ENCODE results near the gene TAF11. TPM values are rescaled to one million over a fixed set of nuclear protein-coding genes. Genes with fewer than 3 reads are reported as not detected.
"Not testable (repeated sequence)": the region's sequence is repeated elsewhere in the genome, so short reads cannot be mapped to it uniquely, and the experiment has no call there.

Gene TAF11, protein sequence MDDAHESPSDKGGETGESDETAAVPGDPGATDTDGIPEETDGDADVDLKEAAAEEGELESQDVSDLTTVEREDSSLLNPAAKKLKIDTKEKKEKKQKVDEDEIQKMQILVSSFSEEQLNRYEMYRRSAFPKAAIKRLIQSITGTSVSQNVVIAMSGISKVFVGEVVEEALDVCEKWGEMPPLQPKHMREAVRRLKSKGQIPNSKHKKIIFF
- 40.5 and 44.5 TPM in 2 replicates for total RNA-seq (2014; rRNA removed; shearing (Covaris generic))

DNA sequence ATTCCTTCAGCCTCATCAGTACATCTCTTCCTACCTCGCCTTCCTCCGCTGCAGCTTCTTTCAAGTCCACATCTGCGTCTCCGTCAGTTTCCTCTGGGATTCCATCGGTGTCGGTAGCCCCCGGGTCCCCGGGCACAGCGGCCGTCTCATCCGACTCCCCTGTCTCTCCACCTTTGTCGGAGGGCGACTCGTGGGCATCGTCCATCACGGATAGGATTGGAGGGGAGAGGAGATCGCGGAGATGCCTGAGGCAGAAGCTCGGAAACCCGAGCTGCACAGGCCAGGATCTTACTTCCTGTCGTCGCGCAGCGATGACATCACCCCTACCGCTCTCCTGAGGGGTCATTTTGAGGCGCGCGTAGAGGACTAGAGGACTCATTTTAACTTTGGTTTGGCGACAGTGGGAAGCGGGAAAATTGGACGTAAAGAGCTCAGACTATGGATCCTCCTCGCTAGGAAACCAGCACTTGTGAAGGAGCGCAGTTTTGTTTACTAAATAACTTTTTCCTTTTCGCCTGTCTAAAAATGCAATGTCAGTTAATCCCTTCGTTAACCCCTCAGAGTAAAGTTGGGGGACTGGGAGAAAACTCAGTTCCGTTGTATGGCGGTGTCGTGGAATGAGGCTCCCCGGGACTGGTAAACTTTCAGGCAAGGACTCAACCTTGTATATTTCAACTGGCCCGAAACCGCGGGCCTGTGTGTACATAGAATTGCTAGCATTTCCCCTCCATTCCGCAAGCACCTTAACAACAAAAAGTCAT lies at the start of gene TAF11:
Gene TAF11, minus strand, starts transcription at position 290 of the 761 bp plus-strand sequence. Its CDS starts 85 bp downstream, at position 205.
- DNase-seq (ENCODE audit: low spot score): peak; percentile 91

DNA sequence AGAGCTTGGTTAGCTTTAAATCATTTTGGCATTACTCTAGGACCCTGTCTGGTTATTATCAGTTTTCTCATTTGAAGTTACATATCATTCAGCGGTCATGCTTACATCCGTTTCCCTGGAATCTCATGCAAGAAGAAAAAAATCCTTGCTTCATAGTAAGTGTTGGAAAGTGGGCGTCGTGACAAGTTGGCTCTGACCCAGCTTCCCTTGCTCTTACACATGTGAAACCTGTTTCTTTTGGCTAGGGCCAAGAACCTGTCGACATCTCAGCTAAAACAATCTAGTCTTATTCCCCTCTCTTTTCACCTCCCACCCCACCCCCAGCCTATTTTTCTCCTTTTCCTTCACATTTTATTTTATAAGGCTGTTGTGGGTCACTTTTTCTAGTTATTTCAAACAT lies 46.7 kb upstream of the TAF11 start:
- no peak for DNase-seq (ENCODE audit: low spot score)

DNA sequence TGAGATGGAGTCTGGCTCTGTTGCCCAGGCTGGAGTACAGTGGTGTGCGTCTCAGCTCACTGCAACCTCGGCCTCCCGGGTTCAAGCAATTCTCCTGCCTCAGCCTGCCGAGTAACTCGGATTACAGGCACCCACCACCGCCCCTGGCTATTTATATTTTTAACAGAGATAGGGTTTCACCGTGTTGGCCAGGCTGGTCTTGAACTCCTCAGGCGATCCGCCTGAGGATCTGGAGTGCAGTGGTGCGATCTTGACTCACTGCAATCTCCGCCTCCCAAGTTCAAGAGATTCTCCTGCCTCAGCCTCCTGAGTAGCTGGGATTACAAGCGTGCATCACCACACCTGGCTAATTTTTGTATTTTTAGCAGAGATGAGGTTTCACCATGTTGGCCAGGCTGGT lies 44.4 kb upstream of the TAF11 start:
- not testable (repeated sequence) for DNase-seq (ENCODE audit: low spot score)

DNA sequence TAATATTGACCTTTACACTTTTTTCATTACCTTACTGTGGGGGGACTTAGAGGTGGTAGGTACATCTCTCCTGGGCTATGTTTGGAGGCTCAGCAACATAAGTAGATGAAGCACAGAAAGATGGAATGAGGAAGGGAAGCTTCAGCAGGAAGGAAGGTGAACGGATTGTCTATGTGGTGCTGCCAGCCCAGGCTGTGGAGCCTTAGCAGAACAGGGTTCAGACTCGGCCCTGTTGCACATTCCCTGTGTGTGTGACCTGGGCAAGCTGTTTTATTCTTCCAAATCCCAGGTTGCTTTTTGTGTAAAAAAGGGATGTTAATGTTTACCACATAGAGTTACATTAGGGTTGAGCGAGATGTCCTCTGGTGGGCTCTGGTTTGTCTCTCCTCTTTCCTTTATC lies 42.4 kb upstream of the TAF11 start:
- DNase-seq (ENCODE audit: low spot score): no peak

DNA sequence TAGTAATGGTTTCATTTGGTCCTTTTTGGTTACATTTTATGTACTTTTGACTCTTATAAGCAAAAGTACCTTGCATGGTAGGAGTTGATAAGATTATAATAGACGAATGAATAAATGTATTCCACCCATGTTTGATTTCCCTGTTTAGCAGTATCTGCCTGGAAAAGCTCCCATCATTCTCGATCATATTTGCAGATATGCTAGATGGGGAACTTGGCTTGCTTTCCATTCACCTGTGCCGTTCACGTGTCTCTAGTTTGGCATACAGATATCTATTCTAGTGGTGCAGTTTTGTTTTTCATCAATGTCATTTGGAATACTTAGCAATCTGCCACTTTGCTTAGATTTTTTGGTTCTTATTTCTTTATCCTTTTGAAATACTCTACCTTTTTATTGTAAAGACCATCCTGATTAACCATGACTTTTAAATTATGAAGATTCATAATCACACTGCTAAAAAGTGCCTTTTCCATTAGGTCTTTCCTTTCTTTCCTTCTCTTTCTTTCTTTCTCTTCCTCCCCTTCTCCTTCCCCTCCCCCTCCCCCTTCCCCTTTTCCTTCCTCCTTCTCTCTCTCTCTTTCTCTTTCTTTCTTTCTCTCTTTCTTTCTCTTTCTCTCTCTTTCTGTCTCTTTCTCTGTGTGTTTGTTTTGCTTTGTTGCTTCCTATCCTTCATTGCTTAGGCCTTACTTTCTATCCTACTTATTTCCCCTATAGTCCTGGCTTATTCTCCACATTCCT lies 41.6 kb upstream of the TAF11 start:
- no peak for DNase-seq (ENCODE audit: low spot score)

DNA sequence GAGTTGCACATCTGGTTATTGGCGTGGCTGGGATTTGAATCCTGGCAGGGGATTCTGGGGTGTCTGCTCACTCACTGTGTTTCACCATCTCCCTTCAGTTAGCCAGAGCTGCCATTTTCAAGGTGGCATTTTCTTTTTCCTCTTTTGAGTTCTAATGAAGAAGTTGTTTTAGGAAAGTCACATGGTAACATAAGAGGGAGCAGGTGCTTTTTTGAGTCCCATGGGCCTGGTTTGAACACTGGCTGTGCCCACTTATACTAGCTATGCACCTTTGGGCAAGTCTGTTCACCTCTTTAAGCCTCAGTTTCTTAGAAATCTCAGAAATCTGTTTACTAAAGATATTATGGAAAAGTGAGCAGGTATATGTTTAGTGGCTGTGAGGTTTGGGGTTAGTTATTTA lies 40.9 kb upstream of the TAF11 start:
- no peak for DNase-seq (ENCODE audit: low spot score)

DNA sequence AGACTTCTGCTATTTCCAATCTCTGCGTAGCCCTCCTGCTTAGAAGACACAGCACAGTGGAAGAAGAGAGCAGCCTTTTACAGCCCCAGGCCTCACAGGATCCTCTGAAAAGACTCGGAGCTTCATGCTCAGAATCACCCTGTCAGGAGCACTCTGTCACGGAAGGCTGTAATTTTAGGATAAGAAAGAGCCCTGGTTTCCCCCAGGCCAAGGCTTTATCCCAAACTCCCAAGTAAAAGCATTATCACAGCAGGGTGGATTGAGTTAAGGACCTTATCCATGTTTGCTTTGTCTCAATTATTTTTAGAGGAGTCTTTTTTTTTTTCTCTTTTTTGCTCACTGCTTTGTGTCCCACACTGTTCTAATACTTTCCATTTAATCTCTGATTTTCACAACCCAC lies 40.4 kb upstream of the TAF11 start:
- no peak for DNase-seq (ENCODE audit: low spot score)

DNA sequence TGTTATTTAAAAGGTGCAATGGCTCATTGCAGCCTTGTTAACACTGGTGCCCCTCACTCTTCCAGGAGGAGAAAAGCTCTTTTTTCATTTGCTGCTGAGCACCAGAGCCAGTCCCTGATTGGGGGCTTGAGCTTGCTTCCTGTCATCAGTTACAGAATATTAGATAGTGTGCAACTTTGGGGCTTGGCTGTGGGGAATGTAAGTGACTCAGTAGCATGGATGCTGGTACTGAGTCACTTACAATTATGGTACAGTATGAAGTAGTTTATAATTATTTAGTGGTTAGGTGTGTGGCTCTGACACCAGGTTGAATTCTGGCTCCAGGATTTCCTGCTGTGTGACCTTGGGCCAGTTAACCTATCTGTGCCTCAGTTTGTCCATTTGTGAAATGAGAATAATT lies 38.8 kb upstream of the TAF11 start:
- DNase-seq (ENCODE audit: low spot score): no peak

DNA sequence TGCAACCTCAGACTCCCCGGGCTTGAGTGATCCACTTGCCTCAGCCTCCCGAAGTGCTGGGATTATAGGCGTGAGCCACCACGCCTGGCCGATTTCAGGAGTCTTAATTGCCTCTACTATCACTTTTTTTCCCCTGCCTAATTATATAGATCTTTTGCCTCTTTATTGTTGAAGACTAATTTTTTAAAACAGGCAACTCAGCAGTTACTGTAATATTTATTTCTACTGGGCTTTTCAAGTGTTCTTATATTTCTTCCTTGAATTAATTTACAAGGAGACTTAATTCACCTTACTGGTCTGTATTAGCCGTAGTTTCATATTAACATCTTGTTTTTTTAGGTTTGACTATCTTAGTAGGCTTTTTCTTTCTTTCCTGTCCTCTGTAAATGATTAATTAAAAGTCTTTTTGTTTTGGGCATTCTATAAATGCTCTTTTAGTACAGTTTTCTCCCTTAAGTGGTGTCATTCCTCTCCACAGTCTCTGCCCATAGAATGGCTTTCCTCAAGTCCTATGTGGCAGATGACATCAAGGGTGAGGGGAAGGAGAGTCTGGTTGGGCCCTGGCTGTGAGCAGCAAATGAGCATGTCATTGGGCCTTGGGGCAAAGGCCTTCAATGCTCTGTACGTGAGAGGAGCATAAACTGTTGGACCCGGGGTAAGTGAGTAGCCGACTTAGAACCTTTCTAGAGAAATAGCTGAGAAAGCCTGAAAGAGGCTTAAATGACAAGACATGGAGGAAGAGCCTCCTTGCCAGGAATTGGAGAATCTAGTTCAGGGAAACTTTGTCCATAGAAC lies 37.2 kb upstream of the TAF11 start:
- no peak for DNase-seq (ENCODE audit: low spot score)

DNA sequence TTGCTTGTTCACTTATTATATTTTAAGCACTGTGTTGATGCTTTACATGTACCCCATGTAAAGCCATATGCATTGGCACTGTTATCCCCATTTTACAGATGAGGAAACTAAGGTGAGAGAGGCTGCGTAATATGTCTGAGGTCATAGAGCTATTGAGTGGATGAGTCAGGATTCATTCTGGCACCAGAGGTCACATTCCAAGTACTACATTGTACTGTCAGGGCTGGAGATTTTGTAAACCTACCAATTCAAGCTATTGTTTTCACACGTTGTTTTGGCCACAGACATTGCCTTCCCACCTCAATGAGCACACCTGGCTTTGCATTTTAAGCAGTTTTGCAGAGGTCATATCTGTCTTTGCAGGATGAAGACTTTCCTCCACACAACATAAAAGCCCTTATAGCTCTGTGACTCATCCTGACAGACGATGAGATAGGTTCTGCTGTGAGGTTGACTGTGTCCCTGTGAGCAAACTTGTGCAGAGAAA lies 34.4 kb upstream of the TAF11 start:
- no peak for DNase-seq (ENCODE audit: low spot score)

DNA sequence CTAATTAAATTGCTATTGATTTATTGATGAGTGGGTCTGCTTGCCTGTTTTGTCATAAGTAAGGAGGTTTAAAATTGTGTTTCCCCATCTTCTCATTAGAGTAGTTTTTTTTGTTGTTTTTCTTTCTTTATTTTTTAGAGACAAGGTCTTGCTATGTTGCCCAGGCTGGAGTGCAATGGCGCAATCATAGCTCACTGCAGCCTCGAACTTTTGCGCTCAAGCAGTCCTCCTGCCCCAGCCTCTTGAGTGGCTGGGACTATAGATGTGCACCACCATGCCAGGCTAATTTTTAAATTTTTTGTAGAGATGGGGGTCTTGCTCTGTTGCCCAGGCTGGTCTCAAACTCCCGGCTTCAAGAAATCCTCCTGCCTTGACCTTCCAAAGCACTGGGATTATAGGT lies 32.3 kb upstream of the TAF11 start:
- DNase-seq (ENCODE audit: low spot score): no peak

DNA sequence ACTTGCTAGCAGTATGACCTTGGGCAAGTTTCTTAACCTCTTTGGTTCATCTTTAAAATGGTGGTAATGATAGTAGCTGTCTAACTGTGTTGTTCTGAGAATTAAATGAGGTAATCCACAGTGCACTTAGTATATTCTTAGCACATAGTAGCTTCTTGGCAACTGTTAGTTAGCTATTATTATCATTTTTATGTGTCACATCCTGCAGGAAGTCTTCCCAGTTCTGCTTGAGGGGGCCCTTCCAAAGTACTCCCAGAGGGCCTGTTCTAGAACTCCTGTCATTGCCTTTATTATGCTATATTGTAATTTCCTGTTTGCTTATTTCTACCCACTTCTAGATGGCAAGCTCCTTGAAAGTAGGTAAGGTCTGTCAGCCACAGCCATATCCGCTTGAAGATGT lies 31.8 kb upstream of the TAF11 start:
- DNase-seq (ENCODE audit: low spot score): no peak

DNA sequence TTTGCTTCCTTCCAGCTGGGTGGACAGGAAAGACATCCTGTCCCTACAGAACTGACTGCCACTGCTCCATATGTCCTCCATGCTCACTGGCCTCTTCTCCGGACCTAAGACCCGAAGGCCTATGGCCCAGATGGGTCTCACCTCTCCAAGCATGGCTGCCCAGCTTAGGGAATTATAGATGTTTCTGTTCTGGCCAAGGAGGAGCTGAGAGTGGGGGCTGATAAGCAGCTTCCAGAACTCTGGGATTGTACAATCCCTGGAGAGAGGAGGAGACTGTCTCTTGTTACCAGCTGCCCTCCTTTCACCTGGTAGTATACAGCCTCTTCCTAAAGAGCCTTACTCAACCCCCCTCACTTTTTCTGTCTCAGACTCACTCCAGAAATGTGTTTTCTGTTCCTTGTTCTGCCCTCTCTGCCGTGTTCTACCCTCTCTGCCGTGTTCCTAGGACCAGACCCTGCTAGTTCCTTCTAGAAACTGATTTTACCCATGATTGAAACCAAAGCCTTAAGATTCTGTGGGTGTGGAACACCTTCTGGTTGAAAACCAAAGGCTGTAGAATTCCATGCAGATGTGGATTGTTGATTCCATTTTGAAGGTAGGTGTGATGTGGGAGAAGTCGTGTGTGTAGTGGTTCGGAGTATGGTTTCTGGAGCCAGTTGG lies 29.9 kb upstream of the TAF11 start:
- DNase-seq (ENCODE audit: low spot score): no peak

DNA sequence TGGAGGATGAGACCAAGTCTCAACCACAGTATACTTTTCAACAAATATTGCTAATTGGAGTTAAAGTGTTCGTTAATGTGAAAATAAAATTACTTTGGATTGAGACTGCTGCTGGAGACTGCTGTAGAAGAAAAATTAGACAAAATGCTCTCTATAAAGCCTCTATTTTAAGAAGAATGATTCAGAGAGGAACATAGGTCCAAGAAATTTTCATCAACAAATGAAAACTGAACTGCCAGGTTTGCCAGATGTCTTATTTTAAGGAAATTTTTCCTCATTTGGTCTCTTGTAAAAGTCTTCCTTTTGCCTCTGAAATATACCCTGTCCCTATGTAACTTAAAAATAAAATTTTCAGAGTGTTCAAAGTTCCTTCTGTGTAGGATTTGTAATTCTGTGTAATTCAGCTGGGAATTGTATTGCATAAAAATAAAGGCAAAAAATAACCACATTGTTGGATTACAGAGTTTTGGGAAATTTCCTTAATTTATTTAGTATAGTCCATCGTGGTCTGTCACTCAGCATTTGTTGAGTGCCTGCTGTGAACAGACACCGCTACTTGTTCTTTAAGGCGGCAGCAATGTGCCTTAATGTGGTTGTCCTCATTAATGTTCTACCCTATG lies 28.6 kb upstream of the TAF11 start:
- DNase-seq (ENCODE audit: low spot score): no peak

DNA sequence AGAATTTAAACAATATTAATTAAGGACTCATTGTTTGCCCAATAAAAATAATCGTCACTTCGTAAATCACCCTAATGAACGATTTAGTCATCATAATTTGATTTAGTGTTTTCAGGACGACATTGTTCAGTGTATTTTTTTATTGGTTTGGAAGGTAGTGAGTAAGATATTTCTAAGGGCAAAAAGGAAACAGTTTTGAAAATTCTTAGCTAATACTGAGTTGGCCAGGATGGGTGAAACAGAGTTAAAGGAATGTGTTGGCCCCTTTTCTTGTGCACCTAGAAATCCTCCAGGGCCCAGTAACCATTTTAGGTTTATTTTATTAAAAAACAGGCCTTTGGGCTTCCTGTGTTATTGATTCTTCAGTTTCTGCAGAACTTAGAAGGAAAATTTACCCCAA lies 26.5 kb upstream of the TAF11 start:
- DNase-seq (ENCODE audit: low spot score): no peak

DNA sequence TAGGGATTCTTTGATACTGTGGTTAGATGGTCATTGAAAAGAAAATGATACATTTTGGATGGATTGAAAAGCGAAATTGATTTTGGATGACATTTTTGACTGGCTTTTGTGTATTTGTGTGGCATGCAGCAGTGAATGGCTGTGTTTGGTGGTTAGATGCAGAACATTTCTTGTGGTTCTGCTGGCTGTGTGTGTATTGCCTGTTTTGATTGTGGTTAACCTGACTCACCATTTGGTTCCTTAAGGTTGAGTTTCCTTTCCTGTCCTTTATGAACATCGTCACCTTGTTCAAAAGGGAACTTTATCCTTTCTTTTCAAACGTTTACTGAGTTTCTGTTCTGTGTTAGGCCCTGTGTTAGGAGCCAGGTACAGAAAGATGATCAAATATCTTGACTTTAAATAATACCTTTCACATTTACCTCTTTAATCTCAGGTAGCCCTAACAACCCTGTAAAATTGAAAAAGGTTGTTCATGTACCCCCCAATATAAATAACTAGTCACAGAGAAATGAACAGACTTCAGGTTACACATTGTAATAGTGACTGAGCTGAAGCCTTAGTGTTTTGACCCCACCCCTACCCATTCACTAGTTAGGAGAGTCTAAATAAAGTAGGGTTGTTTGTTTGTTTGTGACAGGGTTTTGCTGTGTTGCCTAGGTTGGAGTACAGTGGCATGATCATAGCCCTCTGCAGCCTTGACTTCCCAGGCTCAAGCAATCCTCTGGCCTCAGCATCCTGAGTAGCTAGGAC lies 25.0 kb upstream of the TAF11 start:
- DNase-seq (ENCODE audit: low spot score): peak; percentile 84

DNA sequence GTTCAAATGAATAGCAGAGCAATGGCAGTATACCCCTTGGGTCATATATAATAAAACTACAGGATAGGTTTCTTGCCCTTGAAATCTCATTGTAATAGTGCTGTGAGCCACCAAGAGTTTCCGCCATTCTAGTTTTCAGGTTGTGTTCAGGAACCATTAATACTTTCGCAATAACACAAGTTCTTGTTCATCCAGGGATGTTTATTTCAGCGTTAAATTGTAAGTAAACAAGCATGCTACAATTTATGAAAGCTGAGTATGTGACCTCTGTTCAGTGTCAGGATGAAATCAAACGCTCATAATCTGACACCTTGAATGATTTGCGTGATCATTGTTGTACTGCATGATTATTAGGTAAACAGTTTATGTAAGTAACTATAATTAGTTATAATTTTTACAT lies 24.0 kb upstream of the TAF11 start:
- no peak for DNase-seq (ENCODE audit: low spot score)

DNA sequence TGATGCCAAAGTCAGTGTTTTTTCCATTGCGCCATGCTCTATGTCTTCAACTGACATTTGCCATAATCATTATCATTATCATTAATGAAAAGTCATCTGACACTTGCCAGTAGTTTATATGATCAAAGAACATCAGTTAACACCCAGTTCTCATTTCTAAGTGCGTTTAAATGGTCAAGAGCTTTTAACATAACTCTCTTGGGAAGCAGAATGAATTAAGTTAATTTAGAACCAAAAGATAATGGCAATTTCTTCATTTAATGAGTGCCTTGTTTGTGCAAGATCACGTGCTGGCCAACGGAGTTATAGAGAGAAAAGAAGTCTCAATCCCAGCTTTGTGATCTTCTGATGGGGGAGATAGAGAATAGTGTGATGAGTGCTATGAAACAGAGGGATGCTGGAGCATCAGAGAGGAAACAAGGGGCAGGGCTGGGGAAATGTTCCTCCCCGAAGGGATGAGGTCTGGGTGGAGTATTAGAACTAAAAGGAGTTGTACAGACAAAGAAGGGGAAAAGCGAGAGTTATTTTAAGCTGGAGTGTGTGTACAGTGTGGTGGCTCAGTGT lies 21.6 kb upstream of the TAF11 start:
- DNase-seq (ENCODE audit: low spot score): no peak

DNA sequence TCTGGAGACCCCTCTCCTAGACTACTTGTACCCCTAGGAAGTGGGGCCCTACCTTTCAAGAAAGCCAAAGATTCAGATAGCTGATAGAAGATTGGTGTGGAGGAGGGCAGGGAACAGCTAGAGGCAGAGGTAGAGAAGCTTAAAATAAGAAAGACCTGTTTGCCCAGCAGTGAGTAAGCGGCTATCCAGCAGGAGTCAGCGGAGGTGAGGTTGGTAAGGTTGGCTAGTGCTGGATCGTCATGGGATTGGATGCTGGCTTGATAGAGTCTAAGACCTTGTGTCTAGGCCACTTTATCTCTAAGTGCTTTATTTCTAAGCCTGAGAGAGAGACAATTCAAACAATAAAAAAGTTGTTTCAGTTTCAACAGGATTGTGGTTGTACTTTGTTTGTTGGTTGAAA lies 20.4 kb upstream of the TAF11 start:
- no peak for DNase-seq (ENCODE audit: low spot score)

DNA sequence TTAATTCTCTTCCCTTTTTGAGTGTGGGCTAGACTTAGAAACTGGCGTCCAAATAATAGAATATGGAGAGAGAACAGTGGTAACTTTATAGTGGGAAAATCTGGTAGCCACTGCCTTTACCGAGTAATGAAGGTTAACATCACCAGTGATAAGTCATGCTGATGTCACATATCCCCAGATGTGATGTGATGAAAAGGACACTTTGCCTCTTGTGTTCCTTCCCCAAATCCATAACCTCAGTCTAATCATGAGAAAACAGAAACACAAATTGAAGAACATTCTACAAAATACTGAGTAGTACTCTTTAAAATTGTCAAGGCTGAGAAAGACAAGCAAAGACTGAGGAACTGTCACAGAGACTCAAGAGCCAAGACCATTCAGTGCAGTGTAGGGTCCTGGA lies 19.0 kb upstream of the TAF11 start:
- DNase-seq (ENCODE audit: low spot score): no peak

All from H4 (cell line).